Spleen (tissue), 11 donors: ENCODE results near the gene C1QTNF12. TPM values are rescaled to one million over a fixed set of nuclear protein-coding genes. Genes with fewer than 3 reads are reported as not detected.

Source experiments
- DNase-seq: peaks from one replicate; pipeline ENCODE4 v3.0.0-alpha.2; 2020
- H3K27ac ChIP-seq, 8 donors: fragments of 200-600 bp; sonication (generic) in 7 of 8; 1 replicate in 4 of 8; 2 replicates in 4 of 8; pipeline versions ENCODE4 v1.5.0 to v1.8.0; 2016 to 2021; ENCODE audit warnings: inconsistent platforms in 4 of 8, mild to moderate bottlenecking in 4 of 8, moderate library complexity in 1 of 8
- H3K27me3 ChIP-seq, 7 donors: fragments of 200-600 bp; sonication (generic) in 6 of 7; replicated peaks in 1 of 7; 1 replicate in 4 of 7; 2 replicates in 3 of 7; pipeline versions ENCODE4 v1.5.0 to v1.8.0; 2016 to 2021; ENCODE audit warnings: inconsistent platforms in 3 of 7, mild to moderate bottlenecking in 1 of 7
- H3K36me3 ChIP-seq, 6 donors: fragments of 200-600 bp; sonication (generic) in 5 of 6; 1 replicate in 4 of 6; 2 replicates in 2 of 6; pipeline versions ENCODE4 v1.5.0 to v1.8.0; 2016 to 2021; ENCODE audit warnings: inconsistent platforms in 2 of 6
- H3K4me1 ChIP-seq, 6 donors: fragments of 200-600 bp; sonication (generic) in 5 of 6; 1 replicate in 3 of 6; 2 replicates in 3 of 6; pipeline versions ENCODE4 v1.5.0 to v1.8.0; 2016 to 2021; ENCODE audit warnings: inconsistent platforms in 3 of 6
- H3K4me3 ChIP-seq, 8 donors: fragments of 200-600 bp; sonication (generic) in 7 of 8; 1 replicate in 4 of 8; 2 replicates in 4 of 8; pipeline versions ENCODE4 v1.5.0 to v1.8.0; 2016 to 2021; ENCODE audit warnings: inconsistent platforms in 4 of 8, mild to moderate bottlenecking in 4 of 8, moderate library complexity in 2 of 8
- H3K9me3 ChIP-seq, 8 donors: fragments of 200-600 bp; sonication (generic) in 7 of 8; 1 replicate in 4 of 8; 2 replicates in 4 of 8; pipeline versions ENCODE4 v1.5.0 to v1.8.0; 2016 to 2021; ENCODE audit warnings: inconsistent platforms in 4 of 8
- POLR2A ChIP-seq, 3 donors: fragments of 450-650 bp; IDR thresholded peaks; one replicate each; pipeline ENCODE4 v1.5.1; 2017; ENCODE audit warnings: antibody characterized with exemption in 3 of 3, mild to moderate bottlenecking in 1 of 3
- POLR2AphosphoS5 ChIP-seq, 3 donors: sonication (generic); formaldehyde crosslinking; IDR thresholded peaks; one replicate each; pipeline ENCODE4 v1.5.1; 2017; ENCODE audit warnings: antibody characterized with exemption in 3 of 3
- WGBS, 5 donors: extraction: QIAGEN DNeasy Blood & Tissue Kit in 3 of 5; methylation state at CpG; one replicate each; pipeline versions ENCODE4 v1.1.5 to v1.1.7; 2013 to 2018; 5-methylcytosine and 5-hydroxymethylcytosine counted together
- intact Hi-C: fragments of 100-400 bp; cut with DNase I; formaldehyde crosslinking; loops from one replicate; pipeline ENCODE4 v1.15.0; 2023; ENCODE audit warnings: low total_unique reads
- polyA plus RNA-seq, 3 donors: library from polyadenylated mRNA; stranded (reverse); fragments of 200-250 nt; gene quantifications; one replicate each; pipeline ENCODE4 v1.2.1, GENCODE V29; 2013
- total RNA-seq, 7 donors: library from RNA; depleted of rRNA in 3 of 7; stranded (reverse); fragments of >200 nt in 3 of 7; fragmentation: NEBNext Ultra II Directional in 4 of 7; extraction: Animal tissue kit (Norgen Biotek cat#: 25700) in 4 of 7; gene quantifications; one replicate each; pipeline versions ENCODE4 v1.1.0 to v1.2.1, GENCODE V29; 2016 to 2021
- TF ChIP-seq, protein P1 (sequence below), 11 experiments: fragments of 200-600 bp in 7 of 11; fragments of 450-650 bp in 4 of 11; sonication (generic) in 4 of 11; IDR thresholded peaks in 8 of 11; conservative IDR thresholded peaks in 3 of 11; 1 replicate in 7 of 11; 2 replicates in 4 of 11; pipeline versions ENCODE4 v1.4.0 to v1.8.0; 2016 to 2021; ENCODE audit warnings: antibody characterized with exemption in 11 of 11, inconsistent platforms in 4 of 11, mild to moderate bottlenecking in 1 of 11
- donor health status: healthy with polysubstance abuse.
- donor health status: DM: no; HTN: no; CAD: no; lungs with moderate emphysema.
- donor health status: DM: no; HTN: no; CAD: no.
- donor health status: Bipolar disorder and iron deficiency.
- donor health status: healthy.
- donor health status: DM: no; HTN: no; CAD: no.
- donor health status: DM: yes; HTN: yes; CAD: no.

The C1QTNF12 gene
- total and polyA plus RNA-seq, 10 donors = 0.87 to 5.5 (median 1.4) TPM; not detected in 3

DNA sequence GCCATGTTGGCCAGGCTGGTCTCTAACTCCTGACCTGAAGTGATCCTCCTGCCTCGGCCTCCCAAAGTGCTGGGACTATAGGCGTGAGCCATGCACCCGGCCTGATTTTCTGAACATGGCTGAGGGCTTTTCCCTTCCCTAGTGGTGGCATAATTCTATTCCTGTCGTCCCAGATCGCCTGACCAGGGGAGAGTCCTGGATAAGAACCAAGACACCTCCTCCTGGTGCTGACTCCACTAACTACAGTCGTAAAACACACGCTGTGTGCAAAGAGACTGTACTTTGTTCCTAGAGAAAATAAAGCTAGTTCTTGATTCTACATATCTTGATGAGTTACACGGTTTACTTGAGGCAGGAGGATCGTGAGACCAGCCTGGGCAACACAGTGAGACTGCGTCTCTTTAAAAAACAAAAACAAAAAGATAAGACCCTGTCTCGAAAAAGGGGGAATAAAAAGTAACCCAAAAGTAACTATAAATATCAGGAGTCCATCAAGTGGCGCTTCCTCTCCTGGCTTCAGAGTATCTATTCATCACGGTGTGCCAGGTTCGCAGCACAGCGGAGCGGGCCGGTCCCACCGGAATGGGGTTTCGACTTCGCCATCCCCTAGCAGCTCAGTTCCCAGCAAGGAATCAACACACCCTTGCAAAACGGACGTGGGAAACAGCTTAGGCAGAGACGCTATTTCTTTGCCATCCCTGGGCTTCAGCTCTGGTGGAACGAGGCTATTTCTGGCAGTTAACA, 15.7 kb downstream of the C1QTNF12 start:
- no peaks in the 10 kb centered on the region for H3K27me3 ChIP-seq
- peak overlapping the region; percentile 91 to 98 (median 94) for H3K27ac ChIP-seq
- peaks cover 0 to 72% (median 47%) of the 10 kb centered on the region in 6 donors for H3K36me3 ChIP-seq
- peaks cover 13 to 86% (median 55%) of the 10 kb centered on the region in 6 donors for H3K4me1 ChIP-seq
- TF ChIP-seq, protein P1, sequence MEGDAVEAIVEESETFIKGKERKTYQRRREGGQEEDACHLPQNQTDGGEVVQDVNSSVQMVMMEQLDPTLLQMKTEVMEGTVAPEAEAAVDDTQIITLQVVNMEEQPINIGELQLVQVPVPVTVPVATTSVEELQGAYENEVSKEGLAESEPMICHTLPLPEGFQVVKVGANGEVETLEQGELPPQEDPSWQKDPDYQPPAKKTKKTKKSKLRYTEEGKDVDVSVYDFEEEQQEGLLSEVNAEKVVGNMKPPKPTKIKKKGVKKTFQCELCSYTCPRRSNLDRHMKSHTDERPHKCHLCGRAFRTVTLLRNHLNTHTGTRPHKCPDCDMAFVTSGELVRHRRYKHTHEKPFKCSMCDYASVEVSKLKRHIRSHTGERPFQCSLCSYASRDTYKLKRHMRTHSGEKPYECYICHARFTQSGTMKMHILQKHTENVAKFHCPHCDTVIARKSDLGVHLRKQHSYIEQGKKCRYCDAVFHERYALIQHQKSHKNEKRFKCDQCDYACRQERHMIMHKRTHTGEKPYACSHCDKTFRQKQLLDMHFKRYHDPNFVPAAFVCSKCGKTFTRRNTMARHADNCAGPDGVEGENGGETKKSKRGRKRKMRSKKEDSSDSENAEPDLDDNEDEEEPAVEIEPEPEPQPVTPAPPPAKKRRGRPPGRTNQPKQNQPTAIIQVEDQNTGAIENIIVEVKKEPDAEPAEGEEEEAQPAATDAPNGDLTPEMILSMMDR (IDR thresholded peaks at IDR 0.05 in 8 of 11, conservative IDR thresholded peaks at IDR 0.05 in 3 of 11) = no peak
- no peak for TF ChIP-seq POLR2AphosphoS5 (IDR thresholded peaks at IDR 0.05)
- no peak for TF ChIP-seq POLR2A (IDR thresholded peaks at IDR 0.05)
- no peaks in the 10 kb centered on the region for H3K9me3 ChIP-seq
- WGBS, 5 donors = 15 to 22% (median 17%) methylated on average over 24 of the region's 24 CpGs
- intact Hi-C loops = no loop called here
- H3K4me3 ChIP-seq = peak overlapping the region; percentile 90 to 100 (median 96)
- DNase-seq = no peak

DNA sequence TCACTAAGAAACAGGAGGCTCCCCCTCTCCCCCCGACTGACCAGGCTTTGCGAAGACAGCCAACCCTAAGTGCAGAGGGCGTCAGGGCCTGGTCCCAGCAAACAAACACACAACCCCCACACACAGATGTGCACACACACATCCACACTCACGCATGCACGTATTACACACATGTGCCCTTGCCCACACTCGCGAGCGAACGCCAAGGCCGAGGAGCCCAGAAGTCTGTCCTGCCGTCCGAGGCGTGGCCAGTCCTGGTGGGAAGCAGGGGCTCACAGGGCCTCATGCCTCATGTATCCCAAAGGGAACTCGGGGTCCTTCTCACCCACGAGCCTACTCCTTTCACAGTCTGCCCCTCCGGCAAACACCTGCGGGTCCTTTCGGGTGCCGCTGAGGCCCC, 16.8 kb downstream of the C1QTNF12 start:
- no peak for TF ChIP-seq POLR2A (IDR thresholded peaks at IDR 0.05)
- TF ChIP-seq, protein P1 (IDR thresholded peaks at IDR 0.05 in 8 of 11, conservative IDR thresholded peaks at IDR 0.05 in 3 of 11) = no peak
- TF ChIP-seq POLR2AphosphoS5 (IDR thresholded peaks at IDR 0.05) = peak in 1 of 3 donors; percentile 28
- DNase-seq = no peak
- Histone ChIP-seq H3K27ac (no peak overlapping the region), H3K4me3 (peak overlapping the region in 3 of 8 donors; percentile 97 to 100 (median 99)), H3K9me3 (no peaks in the 10 kb centered on the region), H3K27me3 (no peaks in the 10 kb centered on the region), H3K36me3 (peaks cover 0 to 73% (median 50%) of the 10 kb centered on the region in 6 donors), H3K4me1 (peaks cover 13 to 89% (median 52%) of the 10 kb centered on the region in 6 donors)
- WGBS, 5 donors = 81 to 93% (median 90%) methylated on average over 19 of the region's 19 CpGs
- intact Hi-C loops = no loop called here

DNA sequence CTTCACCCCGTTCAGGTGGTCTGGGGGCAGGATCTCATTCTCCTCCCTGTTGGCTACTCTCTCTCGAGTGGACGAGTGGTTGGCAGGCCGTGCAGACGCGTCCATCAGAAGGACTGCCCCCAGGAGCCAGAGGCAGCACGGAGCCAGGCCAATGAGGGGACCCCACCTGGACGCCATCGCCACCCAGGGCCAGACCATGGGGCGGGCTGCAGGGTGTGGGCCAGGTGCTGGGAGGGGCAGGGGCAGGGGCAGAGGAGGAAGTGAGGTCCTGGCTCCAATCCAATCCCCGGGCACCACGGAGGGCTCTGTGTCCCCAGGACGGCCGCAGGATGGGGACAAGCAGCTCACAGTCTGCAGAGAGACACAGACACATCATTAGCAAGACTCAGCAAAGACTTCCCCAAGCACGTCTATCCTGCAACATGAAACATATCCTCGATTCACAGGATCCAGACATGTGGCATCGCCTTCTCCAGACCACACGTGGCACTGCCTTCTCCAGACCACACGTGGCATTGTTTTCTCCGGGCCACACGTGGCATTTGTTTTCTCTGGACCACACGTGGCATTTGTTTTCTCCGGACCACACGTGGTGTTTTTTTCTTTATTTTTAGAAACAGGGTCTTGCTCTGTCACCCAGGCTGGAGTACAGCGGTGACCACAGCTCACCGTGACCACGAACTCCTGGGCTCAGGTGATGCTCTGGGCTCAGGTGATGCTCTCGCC, 17.8 kb downstream of the C1QTNF12 start:
- Histone ChIP-seq H3K27ac (no peak overlapping the region), H3K27me3 (no peaks in the 10 kb centered on the region), H3K4me3 (no peak overlapping the region), H3K36me3 (peaks cover 0 to 73% (median 53%) of the 10 kb centered on the region in 6 donors), H3K4me1 (peaks cover 13 to 79% (median 48%) of the 10 kb centered on the region in 6 donors), H3K9me3 (no peaks in the 10 kb centered on the region)
- intact Hi-C loops = no loop called here
- no peak for DNase-seq
- WGBS, 5 donors = 84 to 94% (median 87%) methylated on average over 24 to 28 of the region's 28 CpGs
- TF ChIP-seq POLR2A (IDR thresholded peaks at IDR 0.05) (no peak), POLR2AphosphoS5 (IDR thresholded peaks at IDR 0.05) (peak in 1 of 3 donors; percentile 16)

DNA sequence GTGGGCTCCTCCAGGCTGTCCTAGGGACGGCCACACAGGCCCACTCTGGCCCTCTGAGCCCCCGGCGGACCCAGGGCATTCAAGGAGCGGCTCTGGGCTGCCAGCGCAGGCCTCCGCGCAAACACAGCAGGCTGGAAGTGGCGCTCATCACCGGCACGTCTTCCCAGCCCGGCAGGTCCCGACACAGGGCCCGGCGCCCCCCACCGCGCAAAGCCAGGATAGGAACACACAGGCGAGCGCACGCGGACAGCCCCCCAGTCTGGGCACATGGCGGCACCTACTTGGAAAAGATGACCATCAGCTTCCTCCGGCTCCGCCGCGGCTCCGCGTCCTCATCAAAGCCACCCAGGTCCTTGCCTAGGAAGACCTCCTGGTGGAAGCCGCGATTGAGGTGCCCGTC, 18.3 kb downstream of the C1QTNF12 start:
- H3K36me3 ChIP-seq = peaks cover 0 to 73% (median 59%) of the 10 kb centered on the region in 6 donors
- no peak overlapping the region for H3K4me3 ChIP-seq
- WGBS, 5 donors = 89 to 98% (median 96%) methylated on average over 22 to 30 of the region's 30 CpGs
- no peaks in the 10 kb centered on the region for H3K27me3 ChIP-seq
- TF ChIP-seq POLR2A (IDR thresholded peaks at IDR 0.05) (no peak), POLR2AphosphoS5 (IDR thresholded peaks at IDR 0.05) (peak in 1 of 3 donors; percentile 24)
- TF ChIP-seq, protein P1 (IDR thresholded peaks at IDR 0.05 in 8 of 11, conservative IDR thresholded peaks at IDR 0.05 in 3 of 11) = no peak
- peaks cover 13 to 73% (median 42%) of the 10 kb centered on the region in 6 donors for H3K4me1 ChIP-seq
- DNase-seq = no peak
- no peak overlapping the region for H3K27ac ChIP-seq
- H3K9me3 ChIP-seq = no peaks in the 10 kb centered on the region
- intact Hi-C loops = no loop called here
